ENCODE measurements around the gene GPC6.

The GPC6 gene

GRCh38 chr13:93876236-93876635, 649.6 kb downstream of the GPC6 start:
- TF ChIP-seq CTCF (conservative IDR thresholded peaks at IDR 0.05) (no peak), ZFX (IDR thresholded peaks at IDR 0.05) (no peak)
- no peak overlapping the region for H3K27ac ChIP-seq

DNA sequence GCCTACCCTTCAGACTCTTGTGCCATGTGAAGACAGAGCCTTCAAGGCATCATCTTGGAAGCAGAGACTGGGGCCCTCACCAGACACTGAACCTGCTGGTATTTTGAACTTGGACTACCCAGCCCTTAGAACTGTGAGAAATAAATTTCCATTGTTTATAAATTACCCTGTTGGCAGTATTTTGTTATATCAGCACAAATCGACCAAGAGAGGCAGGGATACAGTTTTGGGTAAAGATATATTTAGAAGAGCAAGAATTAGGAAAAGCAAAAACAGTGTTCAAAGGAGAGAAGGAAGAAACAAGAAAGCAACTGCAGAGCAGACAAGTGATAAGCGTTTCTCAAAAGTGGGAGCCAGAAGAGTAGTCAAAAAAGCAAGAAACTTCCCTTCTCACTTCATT, 652.1 kb downstream of the GPC6 start:
- no peak for TF ChIP-seq ZFX (IDR thresholded peaks at IDR 0.05)
- TF ChIP-seq CTCF (conservative IDR thresholded peaks at IDR 0.05), result no peak

GRCh38 chr13:93881411-93881810, 654.8 kb downstream of the GPC6 start:
- no peak for TF ChIP-seq CTCF (conservative IDR thresholded peaks at IDR 0.05)
- no peak for TF ChIP-seq ZFX (IDR thresholded peaks at IDR 0.05)
- no peak overlapping the region for H3K27ac ChIP-seq

More for the DNA sequence above, 652.1 kb downstream of the GPC6 start:
- H3K27ac ChIP-seq, result no peak overlapping the region

DNA sequence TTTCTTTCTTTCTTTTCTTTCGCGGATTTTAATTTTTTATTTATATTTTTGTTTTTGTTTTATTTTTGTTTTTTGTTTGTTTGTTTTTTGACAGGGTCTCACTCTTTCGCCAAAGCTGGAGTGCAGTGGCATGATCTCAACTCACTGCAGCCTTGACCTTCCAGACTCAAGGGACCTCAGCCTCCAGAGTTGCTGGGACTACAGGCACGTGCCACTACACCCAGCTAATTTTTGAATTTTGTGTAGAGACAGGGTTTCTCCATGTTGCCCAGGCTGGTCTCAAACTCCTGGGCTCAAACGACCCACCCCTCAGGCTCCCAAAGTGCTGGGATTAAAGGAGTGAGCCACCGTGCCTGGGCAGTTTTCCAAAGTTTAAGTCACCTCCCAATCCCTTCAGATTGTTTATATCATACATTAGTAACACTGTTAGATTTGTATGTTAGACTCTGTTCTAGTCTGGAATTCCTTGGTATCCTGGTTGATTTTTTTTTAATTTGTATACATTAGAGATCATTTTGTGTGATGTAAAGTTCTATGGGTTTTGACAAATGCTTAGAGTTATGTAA, 655.6 kb downstream of the GPC6 start:
- TF ChIP-seq ZFX (IDR thresholded peaks at IDR 0.05) (no peak), CTCF (conservative IDR thresholded peaks at IDR 0.05) (no peak)
- H3K27ac ChIP-seq, result no peak overlapping the region

DNA sequence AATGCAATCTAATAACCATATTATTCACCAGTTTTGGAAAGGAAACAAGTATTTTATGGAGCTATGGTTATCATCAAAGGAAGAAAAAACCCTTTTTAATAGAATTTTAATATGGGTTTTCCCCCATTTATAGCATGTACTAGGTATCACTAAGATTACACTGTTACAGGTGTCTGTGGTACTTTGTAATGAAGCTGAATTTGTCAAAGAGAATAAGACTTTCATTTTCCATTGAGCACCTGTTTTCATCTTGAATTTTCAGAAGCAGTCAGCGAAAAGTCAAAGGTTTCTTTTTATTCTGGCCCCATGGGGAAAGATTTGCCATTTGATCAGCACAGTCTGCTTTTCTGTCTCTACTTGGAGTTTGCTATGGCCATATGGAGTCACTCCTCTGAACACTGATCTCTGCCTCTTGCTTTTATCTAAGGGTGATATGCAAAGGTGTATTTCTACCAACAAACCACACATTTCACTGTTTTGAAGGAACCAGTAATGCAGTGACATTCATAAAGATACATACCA, 662.9 kb downstream of the GPC6 start:
- TF ChIP-seq ZFX (IDR thresholded peaks at IDR 0.05), result no peak
- no peak for TF ChIP-seq CTCF (conservative IDR thresholded peaks at IDR 0.05)

DNA sequence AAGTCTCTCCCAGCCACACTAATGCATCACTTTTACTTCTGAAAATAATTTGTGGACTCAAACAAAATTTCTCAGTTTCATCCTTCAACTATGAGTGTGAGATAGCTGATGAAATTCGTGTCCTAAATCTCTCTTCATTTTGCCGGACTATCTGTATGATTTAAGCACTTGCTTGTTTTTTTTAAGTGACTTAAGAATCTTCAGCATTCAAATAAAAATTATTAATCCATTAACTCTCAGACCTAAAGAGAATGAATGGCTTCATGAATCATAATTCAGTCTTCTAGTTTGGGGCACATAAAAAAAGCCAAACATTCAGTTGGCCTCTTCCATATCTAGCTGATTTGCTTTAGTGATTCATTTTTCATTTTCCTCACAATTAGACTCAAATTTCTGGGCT, 673.4 kb downstream of the GPC6 start:
- H3K27ac ChIP-seq, result no peak overlapping the region

More for the DNA sequence above, 662.9 kb downstream of the GPC6 start:
- H3K27ac ChIP-seq, result no peak overlapping the region

GRCh38 chr13:93900731-93901130, 674.1 kb downstream of the GPC6 start:
- no peak for TF ChIP-seq ZFX (IDR thresholded peaks at IDR 0.05)
- TF ChIP-seq CTCF (conservative IDR thresholded peaks at IDR 0.05), result no peak
- no peak overlapping the region for H3K27ac ChIP-seq

More for the DNA sequence above, 673.4 kb downstream of the GPC6 start:
- TF ChIP-seq CTCF (conservative IDR thresholded peaks at IDR 0.05) (no peak), ZFX (IDR thresholded peaks at IDR 0.05) (no peak)
